Measurements from ENCODE around the gene PCDH8. TPM values are rescaled to one million over a fixed set of nuclear protein-coding genes. Genes with fewer than 3 reads are reported as not detected.

The PCDH8 gene
- total RNA-seq, 4 donors from 2014 or later: 0.11 TPM; not detected in 3

DNA sequence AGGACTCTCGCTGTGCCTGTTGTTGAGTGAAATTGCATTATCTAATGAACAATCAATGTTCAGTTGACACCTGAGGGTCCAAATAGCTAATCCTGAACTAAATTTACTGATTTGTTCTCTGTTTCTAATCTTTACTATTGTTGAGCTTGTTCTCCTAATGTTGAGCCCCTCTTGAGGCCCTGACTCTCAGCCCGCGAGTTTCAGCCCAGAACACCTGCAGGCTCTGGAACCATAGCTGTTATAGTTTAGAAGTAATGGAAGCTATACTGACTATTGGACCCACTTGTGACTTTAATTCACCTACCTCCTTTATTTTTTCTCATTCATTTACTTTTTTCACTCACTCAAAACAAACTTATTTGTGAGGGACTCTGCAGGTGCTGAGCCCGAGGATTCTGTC, 20.6 kb upstream of the PCDH8 start:
- TF ChIP-seq EP300 (IDR thresholded peaks at IDR 0.05): no peak
- no peak for TF ChIP-seq POLR2AphosphoS5 (IDR thresholded peaks at IDR 0.05)
- no peak for TF ChIP-seq POLR2A (IDR thresholded peaks at IDR 0.05; ENCODE audit: low read depth)
- TF ChIP-seq, protein P1, sequence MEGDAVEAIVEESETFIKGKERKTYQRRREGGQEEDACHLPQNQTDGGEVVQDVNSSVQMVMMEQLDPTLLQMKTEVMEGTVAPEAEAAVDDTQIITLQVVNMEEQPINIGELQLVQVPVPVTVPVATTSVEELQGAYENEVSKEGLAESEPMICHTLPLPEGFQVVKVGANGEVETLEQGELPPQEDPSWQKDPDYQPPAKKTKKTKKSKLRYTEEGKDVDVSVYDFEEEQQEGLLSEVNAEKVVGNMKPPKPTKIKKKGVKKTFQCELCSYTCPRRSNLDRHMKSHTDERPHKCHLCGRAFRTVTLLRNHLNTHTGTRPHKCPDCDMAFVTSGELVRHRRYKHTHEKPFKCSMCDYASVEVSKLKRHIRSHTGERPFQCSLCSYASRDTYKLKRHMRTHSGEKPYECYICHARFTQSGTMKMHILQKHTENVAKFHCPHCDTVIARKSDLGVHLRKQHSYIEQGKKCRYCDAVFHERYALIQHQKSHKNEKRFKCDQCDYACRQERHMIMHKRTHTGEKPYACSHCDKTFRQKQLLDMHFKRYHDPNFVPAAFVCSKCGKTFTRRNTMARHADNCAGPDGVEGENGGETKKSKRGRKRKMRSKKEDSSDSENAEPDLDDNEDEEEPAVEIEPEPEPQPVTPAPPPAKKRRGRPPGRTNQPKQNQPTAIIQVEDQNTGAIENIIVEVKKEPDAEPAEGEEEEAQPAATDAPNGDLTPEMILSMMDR (IDR thresholded peaks at IDR 0.05): no peak
- no peaks in the 10 kb centered on the region for H3K36me3 ChIP-seq
- intact Hi-C loops (cut with DNase I): no loop called here

DNA sequence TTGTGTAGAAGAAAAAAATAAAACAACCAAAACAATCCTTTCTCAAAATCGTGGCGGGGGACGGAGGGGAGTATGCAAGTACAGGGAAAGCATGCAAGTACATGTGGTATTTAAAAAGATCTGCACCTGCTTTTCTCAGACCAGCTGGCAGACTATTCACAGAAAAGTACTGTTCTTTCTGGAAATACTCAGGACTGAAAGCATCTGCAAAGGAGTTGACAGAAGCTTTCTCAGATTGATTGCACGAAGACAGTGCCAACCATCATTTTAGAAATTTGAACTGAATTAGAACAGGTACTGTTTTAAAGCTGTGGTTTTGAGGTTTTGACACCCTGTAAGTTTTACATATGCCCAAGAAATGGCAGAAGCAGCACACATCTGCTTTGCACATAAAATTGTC, 19.8 kb upstream of the PCDH8 start:
- DNase-seq (ENCODE audit: extremely low spot score): no peak
- intact Hi-C loops (cut with DNase I): no loop called here
- Histone ChIP-seq H3K4me3 (no peak overlapping the region), H3K4me1 (no peaks in the 10 kb centered on the region), H3K36me3 (no peaks in the 10 kb centered on the region), H3K9me3 (peaks cover 0 to 1% (median 0%) of the 10 kb centered on the region in 4 donors), H3K27ac (replicated peaks in 1 of 4) (no peak overlapping the region), H3K27me3 (peaks cover 0 to 7% (median 0%) of the 10 kb centered on the region in 4 donors)
- WGBS: 41% methylated on average over 4 of the region's 4 CpGs
- TF ChIP-seq EP300 (IDR thresholded peaks at IDR 0.05) (no peak), POLR2AphosphoS5 (IDR thresholded peaks at IDR 0.05) (no peak), POLR2A (IDR thresholded peaks at IDR 0.05; ENCODE audit: low read depth) (no peak)
- TF ChIP-seq, protein P1 (IDR thresholded peaks at IDR 0.05): no peak

More for the DNA sequence above, 20.6 kb upstream of the PCDH8 start:
- Histone ChIP-seq H3K4me3 (no peak overlapping the region), H3K4me1 (no peaks in the 10 kb centered on the region), H3K27me3 (peaks cover 0 to 7% (median 0%) of the 10 kb centered on the region in 4 donors), H3K9me3 (peaks cover 0 to 10% (median 4%) of the 10 kb centered on the region in 4 donors), H3K27ac (replicated peaks in 1 of 4) (no peak overlapping the region)
- no peak for DNase-seq (ENCODE audit: extremely low spot score)
- 84% methylated on average over 4 of the region's 4 CpGs for whole genome bisulfite sequencing

DNA sequence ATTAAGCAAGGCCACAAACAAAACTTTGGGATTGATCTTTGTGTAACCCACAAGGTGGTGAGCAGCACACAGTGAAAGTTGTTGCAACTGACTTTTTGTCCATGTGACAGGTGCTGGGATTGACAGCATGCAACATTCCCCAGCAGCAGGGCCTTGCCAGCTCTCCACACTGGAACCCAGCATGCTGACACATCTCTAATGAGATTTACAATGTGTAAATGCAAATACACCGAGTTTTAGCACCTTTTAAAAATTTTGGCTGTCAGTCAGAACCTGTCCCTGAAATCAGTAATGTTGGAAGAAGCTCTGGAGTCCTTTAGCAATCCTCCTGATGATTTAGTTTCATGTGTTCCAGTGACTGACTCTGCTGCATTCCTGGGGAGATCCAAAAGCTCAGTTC, 16.5 kb upstream of the PCDH8 start:
- no peaks in the 10 kb centered on the region for H3K36me3 ChIP-seq
- no peak overlapping the region for H3K4me3 ChIP-seq
- WGBS: 25% methylated on average over 1 of the region's 1 CpG
- DNase-seq (ENCODE audit: extremely low spot score): no peak
- no peak overlapping the region for H3K27ac ChIP-seq (replicated peaks in 1 of 4)
- H3K9me3 ChIP-seq: no peaks in the 10 kb centered on the region
- no peaks in the 10 kb centered on the region for H3K4me1 ChIP-seq
- intact Hi-C loops (cut with DNase I): no loop called here
- TF ChIP-seq EP300 (IDR thresholded peaks at IDR 0.05) (no peak), POLR2A (IDR thresholded peaks at IDR 0.05; ENCODE audit: low read depth) (no peak)
- H3K27me3 ChIP-seq: peaks cover 0 to 9% (median 0%) of the 10 kb centered on the region in 4 donors

DNA sequence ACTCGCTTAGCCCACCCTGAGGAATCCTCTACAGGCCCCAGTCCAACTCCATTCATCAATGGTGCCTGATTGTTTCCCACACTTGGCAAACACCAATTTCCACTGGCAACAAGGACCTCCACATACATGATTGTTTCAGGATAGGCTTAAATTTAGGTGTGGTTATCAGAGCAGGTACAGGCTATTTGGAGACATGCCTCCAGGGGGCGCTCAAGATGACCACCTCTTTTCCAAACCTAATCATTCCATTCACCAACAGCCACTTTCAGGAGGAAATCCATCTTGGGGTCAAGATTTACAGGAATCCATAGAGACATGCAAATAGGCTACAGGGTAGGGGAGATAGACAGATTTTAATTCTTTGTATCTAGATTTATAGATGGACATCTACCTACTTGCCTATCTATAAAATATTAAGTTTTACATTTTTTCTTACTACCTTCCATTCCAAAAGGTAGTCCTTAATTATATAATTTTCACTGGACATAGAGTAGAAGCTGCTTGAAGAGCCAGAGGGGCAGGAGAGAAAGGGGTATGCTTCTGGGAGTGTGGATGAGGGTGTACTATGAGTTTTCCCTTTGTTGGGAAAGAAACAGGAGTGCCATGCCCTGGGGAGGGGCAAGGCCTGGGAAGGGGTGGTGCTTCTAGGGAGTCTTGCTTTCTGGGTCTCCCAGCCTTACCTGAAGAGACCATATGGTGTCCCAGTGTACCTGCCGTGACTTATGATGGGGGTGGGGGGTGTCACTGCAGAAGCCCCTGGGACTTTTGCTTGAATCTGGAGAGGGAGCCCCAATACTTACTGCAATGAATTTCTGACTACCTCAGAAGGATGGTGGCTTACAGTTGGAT, 14.1 kb upstream of the PCDH8 start:
- no peaks in the 10 kb centered on the region for H3K36me3 ChIP-seq
- H3K9me3 ChIP-seq: no peaks in the 10 kb centered on the region
- no peak for DNase-seq (ENCODE audit: extremely low spot score)
- intact Hi-C loops (cut with DNase I): no loop called here
- 62% methylated on average over 3 of the region's 3 CpGs for WGBS
- peaks cover 0 to 19% (median 0%) of the 10 kb centered on the region in 4 donors for H3K27me3 ChIP-seq
- TF ChIP-seq EP300 (IDR thresholded peaks at IDR 0.05): no peak
- TF ChIP-seq POLR2A (IDR thresholded peaks at IDR 0.05; ENCODE audit: low read depth): no peak
- TF ChIP-seq, protein P1 (IDR thresholded peaks at IDR 0.05): peak in 1 of 3 experiments; percentile 27
- TF ChIP-seq POLR2AphosphoS5 (IDR thresholded peaks at IDR 0.05): no peak
- H3K4me1 ChIP-seq: no peaks in the 10 kb centered on the region
- no peak overlapping the region for H3K4me3 ChIP-seq
- H3K27ac ChIP-seq (replicated peaks in 1 of 4): no peak overlapping the region

DNA sequence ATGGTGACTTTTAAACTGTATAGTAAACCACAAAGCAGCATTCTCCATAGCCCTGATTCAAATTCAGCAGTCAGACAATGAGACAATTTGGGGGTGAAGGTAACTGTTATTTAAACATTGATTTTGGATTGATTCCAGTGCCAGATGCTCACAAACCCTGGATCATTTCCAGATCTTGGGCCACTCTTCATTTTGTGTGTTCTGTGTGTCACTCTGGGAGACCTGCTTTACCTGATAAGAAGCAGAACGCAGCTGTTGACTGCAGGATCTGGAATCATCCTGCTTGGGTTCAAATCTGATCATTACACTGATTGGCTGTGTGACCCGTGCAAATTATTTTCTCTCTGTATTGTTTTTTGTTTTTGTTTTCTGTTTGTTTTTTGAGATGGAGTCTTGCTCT, 4.0 kb upstream of the PCDH8 start:
- Histone ChIP-seq H3K27me3 (peaks cover 0 to 78% (median 22%) of the 10 kb centered on the region in 4 donors), H3K4me1 (peaks cover 16 to 44% (median 36%) of the 10 kb centered on the region in 4 donors), H3K27ac (replicated peaks in 1 of 4) (no peak overlapping the region), H3K36me3 (no peaks in the 10 kb centered on the region), H3K4me3 (no peak overlapping the region), H3K9me3 (no peaks in the 10 kb centered on the region)
- 71% methylated on average over 2 of the region's 2 CpGs for WGBS
- TF ChIP-seq, protein P1 (IDR thresholded peaks at IDR 0.05): no peak
- TF ChIP-seq POLR2A (IDR thresholded peaks at IDR 0.05; ENCODE audit: low read depth) (no peak), POLR2AphosphoS5 (IDR thresholded peaks at IDR 0.05) (no peak), EP300 (IDR thresholded peaks at IDR 0.05) (no peak)
- intact Hi-C loops (cut with DNase I): no loop called here
- no peak for DNase-seq (ENCODE audit: extremely low spot score)

Measured in esophagus muscularis mucosa (tissue), 4 donors.